Activated naive CD8-positive, alpha-beta T cell treated with anti-CD3 and anti-CD28 coated beads for 36 hours (primary cell): ENCODE data around the gene IFT80. TPM values are rescaled to one million over a fixed set of nuclear protein-coding genes. Genes with fewer than 3 reads are reported as not detected.
"Not testable (repeated sequence)": the region's sequence is repeated elsewhere in the genome, so short reads cannot be mapped to it uniquely, and the experiment has no call there.

ENCODE experiments used
- DNase-seq: peaks from one replicate; pipeline ENCODE4 v3.0.0; 2021
- H3K27ac Mint-ChIP-seq: one replicate; pipeline ENCODE4 v1.8.0; 2022; ENCODE audit warnings: mild to moderate bottlenecking, moderate library complexity, mixed read lengths
- H3K27me3 Mint-ChIP-seq: one replicate; pipeline ENCODE4 v1.8.0; 2022; ENCODE audit warnings: mild to moderate bottlenecking, mixed read lengths
- H3K36me3 Mint-ChIP-seq: one replicate; pipeline ENCODE4 v1.8.0; 2021; ENCODE audit warnings: mild to moderate bottlenecking, mixed read lengths
- H3K4me1 Mint-ChIP-seq: one replicate; pipeline ENCODE4 v1.8.0; 2021; ENCODE audit warnings: mixed read lengths
- H3K4me3 Mint-ChIP-seq: one replicate; pipeline ENCODE4 v1.8.0; 2022; ENCODE audit warnings: mild to moderate bottlenecking, moderate library complexity, mixed read lengths
- H3K9me3 Mint-ChIP-seq: one replicate; pipeline ENCODE4 v1.8.0; 2022; ENCODE audit warnings: mixed read lengths
- total RNA-seq, 2 experiments: library from RNA; stranded (reverse); gene quantifications; one replicate each; pipeline ENCODE4 v1.2.3, GENCODE V29; 2021

IFT80 gene
- total RNA-seq, 2 experiments from 2014 or later, result 11.2 to 12.2 TPM

DNA sequence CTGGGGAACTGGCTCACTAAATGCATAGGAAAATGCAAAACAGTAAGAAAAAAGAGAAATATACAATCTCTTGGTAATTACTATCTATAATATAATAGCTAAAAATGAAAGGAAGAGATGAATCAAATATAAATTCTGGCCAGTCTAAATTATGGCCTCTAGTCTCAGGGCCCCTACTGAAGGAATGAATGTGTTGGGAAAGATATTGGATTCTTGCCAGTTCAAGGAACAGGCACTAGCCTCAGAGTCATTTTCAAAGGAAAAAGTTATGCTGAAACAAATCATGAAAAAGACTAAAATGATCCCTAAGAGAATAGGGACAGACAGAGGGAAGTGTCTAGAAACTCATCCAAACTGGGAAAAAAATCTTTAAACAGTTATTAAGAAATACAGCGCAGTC, 111.4 kb downstream of the IFT80 start:
- peaks cover 8% of the 10 kb centered on the region for H3K36me3 Mint-ChIP-seq
- H3K27ac Mint-ChIP-seq, result no peak overlapping the region
- H3K4me1 Mint-ChIP-seq, result no peaks in the 10 kb centered on the region
- no peak for DNase-seq
- no peak overlapping the region for H3K4me3 Mint-ChIP-seq
- H3K27me3 Mint-ChIP-seq, result no peaks in the 10 kb centered on the region
- H3K9me3 Mint-ChIP-seq, result no peaks in the 10 kb centered on the region

GRCh38 chr3:160286231-160286630, 112.8 kb downstream of the IFT80 start:
- no peaks in the 10 kb centered on the region for H3K9me3 Mint-ChIP-seq
- no peaks in the 10 kb centered on the region for H3K27me3 Mint-ChIP-seq
- DNase-seq, result no peak
- no peak overlapping the region for H3K4me3 Mint-ChIP-seq
- H3K27ac Mint-ChIP-seq, result no peak overlapping the region
- no peaks in the 10 kb centered on the region for H3K4me1 Mint-ChIP-seq
- H3K36me3 Mint-ChIP-seq, result peaks cover 6% of the 10 kb centered on the region

DNA sequence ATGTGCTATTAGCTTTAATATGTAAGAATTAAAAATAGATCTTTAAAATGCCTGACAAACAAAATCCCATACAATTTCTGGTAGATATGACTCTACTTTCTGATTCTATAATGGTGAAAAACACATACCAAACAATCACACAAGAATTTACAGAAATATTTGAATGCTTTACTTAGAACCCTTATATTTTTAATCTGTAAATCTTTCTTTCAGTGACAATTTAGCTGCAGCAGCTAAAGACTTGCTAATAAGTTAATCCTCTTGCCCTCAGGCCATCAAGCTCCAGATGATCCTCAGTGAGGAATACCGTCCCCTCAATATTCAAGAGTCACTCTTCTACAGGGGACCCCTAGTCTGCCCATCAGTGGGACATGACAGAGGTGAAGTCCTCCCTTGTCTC, 118.2 kb downstream of the IFT80 start:
- Mint-ChIP-seq H3K4me1 (no peaks in the 10 kb centered on the region), H3K9me3 (no peaks in the 10 kb centered on the region), H3K27ac (no peak overlapping the region), H3K36me3 (peaks cover 9% of the 10 kb centered on the region), H3K27me3 (no peaks in the 10 kb centered on the region), H3K4me3 (no peak overlapping the region)
- no peak for DNase-seq

DNA sequence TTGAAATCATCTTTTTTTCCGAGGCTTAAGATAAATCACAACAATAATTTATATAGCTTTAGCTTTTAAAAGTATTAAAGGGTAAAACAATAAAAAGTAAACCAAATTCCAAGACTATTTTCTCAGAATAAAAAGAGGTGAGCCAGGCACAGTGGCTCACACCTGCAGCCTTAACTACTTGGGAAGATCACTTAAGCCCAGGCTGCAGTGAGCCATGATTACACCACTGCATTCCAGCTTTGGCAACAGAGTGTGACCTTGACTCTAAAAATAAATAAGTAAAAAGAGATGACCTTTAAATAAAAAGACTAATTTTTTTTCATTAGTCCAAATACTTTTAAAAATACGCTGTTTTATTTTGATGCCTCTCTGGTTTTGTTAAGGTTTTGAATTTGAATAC, 119.4 kb downstream of the IFT80 start:
- Mint-ChIP-seq H3K36me3 (peaks cover 9% of the 10 kb centered on the region), H3K27ac (no peak overlapping the region)

DNA sequence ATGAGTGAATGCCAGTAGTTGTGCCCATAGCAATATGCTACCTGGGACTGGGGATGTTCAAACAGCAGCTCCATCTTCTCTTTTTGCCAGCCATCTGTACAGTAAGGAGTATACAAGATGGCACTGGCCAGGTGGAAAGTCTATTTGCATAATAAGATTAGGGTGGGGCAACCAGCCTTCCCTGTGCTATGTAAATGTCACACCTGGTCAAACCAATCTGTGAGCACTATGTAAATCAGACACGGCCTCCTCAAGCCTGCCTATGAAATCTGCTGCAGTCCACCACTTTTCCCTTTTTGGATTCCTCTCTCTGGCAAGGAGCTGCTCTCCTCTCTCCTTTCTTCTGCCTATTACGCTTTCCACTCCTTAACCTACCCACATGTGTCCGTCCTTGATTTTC, 120.8 kb downstream of the IFT80 start:
- no peaks in the 10 kb centered on the region for H3K4me1 Mint-ChIP-seq
- H3K27ac Mint-ChIP-seq, result no peak overlapping the region
- no peak overlapping the region for H3K4me3 Mint-ChIP-seq
- H3K27me3 Mint-ChIP-seq, result no peaks in the 10 kb centered on the region
- no peaks in the 10 kb centered on the region for H3K9me3 Mint-ChIP-seq
- no peak for DNase-seq
- peaks cover 11% of the 10 kb centered on the region for H3K36me3 Mint-ChIP-seq

More for the DNA sequence above, 119.4 kb downstream of the IFT80 start:
- H3K9me3 Mint-ChIP-seq, result no peaks in the 10 kb centered on the region
- DNase-seq, result no peak
- no peak overlapping the region for H3K4me3 Mint-ChIP-seq
- no peaks in the 10 kb centered on the region for H3K4me1 Mint-ChIP-seq
- no peaks in the 10 kb centered on the region for H3K27me3 Mint-ChIP-seq

DNA sequence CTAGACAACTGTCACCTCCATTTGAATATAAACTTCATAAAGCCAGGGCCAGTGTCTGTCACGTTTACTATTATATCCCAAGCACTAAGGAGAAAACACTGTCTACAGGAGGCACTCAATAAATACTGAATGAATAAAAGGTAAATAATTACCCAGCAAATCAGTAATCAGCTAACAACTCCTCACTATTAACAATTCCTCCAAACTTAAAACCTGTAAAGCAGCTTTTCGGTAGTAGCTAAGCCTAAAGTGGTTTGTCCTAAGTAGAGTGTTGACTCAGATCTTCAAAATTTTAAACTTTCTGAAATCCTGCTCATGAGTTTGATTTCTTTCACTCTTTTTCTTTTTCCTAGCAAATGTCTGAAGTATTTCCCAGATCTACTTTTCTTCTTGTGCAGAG, 133.9 kb downstream of the IFT80 start:
- Mint-ChIP-seq H3K4me1 (no peaks in the 10 kb centered on the region), H3K4me3 (no peak overlapping the region), H3K27ac (no peak overlapping the region)

DNA sequence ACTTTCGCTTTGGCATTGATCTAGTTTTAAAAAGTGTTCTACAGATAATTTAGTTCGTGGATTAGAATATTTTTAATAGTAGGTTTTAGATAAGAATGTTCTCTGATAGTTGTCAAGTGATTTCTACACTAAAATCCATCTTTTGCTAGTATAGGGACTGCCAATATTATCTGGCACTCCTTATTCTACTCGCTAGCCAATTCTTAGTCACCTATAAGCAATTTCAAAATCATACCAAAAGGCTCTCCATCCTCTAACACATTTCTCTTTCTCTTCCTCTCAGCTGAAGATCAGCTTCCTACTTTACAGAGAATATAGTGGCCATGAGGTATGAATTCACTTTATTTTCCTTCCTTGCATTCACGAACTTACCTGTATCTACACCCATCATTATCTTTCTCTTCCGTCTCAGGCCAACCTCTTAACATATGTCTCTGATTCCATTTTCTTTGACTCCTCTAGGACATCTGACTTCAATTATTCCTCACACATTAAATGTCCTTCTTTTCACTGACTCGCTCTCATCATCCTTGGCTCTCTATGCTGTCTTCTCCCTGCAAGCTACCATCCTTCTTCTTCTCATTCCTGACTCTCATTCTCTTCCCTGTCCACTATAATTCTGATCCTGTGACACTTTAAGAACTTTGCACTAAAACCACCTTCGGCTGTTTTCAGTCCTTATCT, 138.3 kb downstream of the IFT80 start:
- H3K9me3 Mint-ChIP-seq, result no peaks in the 10 kb centered on the region
- no peak overlapping the region for H3K27ac Mint-ChIP-seq
- H3K36me3 Mint-ChIP-seq, result peaks cover 8% of the 10 kb centered on the region
- H3K4me3 Mint-ChIP-seq, result no peak overlapping the region
- no peaks in the 10 kb centered on the region for H3K4me1 Mint-ChIP-seq
- DNase-seq, result no peak
- no peaks in the 10 kb centered on the region for H3K27me3 Mint-ChIP-seq

More for the DNA sequence above, 133.9 kb downstream of the IFT80 start:
- Mint-ChIP-seq H3K36me3 (peaks cover 2% of the 10 kb centered on the region), H3K9me3 (no peaks in the 10 kb centered on the region), H3K27me3 (no peaks in the 10 kb centered on the region)
- DNase-seq, result no peak

DNA sequence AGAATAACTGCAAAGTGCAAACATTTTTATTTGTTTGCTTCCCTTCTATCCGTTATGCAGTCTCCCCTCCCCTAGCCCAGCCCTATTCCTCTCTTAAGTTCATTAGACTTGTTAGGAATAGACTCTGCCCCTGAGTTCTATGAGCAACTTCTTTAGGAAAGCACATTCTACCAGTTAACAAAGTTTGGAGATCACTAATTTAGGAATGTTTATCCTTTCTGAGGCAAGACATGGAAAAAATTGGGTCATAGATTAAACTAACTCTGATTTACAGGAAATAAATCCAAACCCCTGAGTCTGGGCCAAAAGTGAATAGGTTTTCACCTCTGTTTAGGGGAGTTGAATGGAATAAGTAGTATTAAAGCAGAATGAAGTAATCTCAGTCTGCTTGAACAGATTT, 139.4 kb downstream of the IFT80 start:
- no peak for DNase-seq
- no peaks in the 10 kb centered on the region for H3K9me3 Mint-ChIP-seq
- no peak overlapping the region for H3K27ac Mint-ChIP-seq
- peaks cover 8% of the 10 kb centered on the region for H3K36me3 Mint-ChIP-seq
- no peaks in the 10 kb centered on the region for H3K4me1 Mint-ChIP-seq
- no peaks in the 10 kb centered on the region for H3K27me3 Mint-ChIP-seq
- H3K4me3 Mint-ChIP-seq, result no peak overlapping the region

DNA sequence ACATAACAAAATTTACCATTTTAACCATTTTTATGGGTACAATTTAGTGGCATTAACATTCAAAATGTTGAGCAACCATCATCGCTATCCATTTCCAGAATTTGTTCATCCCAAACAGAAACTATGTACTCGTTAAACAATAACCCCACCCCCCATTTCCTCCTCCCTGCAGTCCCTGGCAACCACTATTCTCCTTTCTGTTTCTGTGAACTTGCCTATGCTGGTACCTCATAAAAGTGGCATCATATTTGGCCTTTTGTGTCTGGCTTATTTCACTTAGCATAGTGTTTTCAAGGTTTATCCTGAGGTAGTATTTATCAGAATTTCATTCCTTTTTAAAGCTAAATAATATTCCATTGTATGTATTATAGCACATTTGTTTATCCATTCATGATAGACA, 141.4 kb downstream of the IFT80 start:
- H3K27me3 Mint-ChIP-seq, result no peaks in the 10 kb centered on the region
- no peak overlapping the region for H3K27ac Mint-ChIP-seq
- H3K36me3 Mint-ChIP-seq, result peaks cover 8% of the 10 kb centered on the region
- H3K4me3 Mint-ChIP-seq, result no peak overlapping the region
- H3K9me3 Mint-ChIP-seq, result no peaks in the 10 kb centered on the region
- DNase-seq, result no peak
- H3K4me1 Mint-ChIP-seq, result no peaks in the 10 kb centered on the region

- Mint-ChIP-seq H3K27ac (no peak overlapping the region), H3K36me3 (no peaks in the 10 kb centered on the region), H3K4me1 (no peaks in the 10 kb centered on the region), H3K27me3 (no peaks in the 10 kb centered on the region), H3K4me3 (no peak overlapping the region), H3K9me3 (no peaks in the 10 kb centered on the region)
- DNase-seq, result no peak
These were observed 145.7 kb downstream of the IFT80 start for GRCh38 chr3:160253298-160253697.

- no peaks in the 10 kb centered on the region for H3K36me3 Mint-ChIP-seq
- H3K27ac Mint-ChIP-seq, result no peak overlapping the region
- no peaks in the 10 kb centered on the region for H3K4me1 Mint-ChIP-seq
- no peak for DNase-seq
- peaks cover 8% of the 10 kb centered on the region for H3K27me3 Mint-ChIP-seq
- H3K9me3 Mint-ChIP-seq, result peaks cover 2% of the 10 kb centered on the region
- no peak overlapping the region for H3K4me3 Mint-ChIP-seq
These were observed 151.3 kb downstream of the IFT80 start for GRCh38 chr3:160247766-160248165.

GRCh38 chr3:160245261-160245800, 153.7 kb downstream of the IFT80 start:
- H3K4me3 Mint-ChIP-seq, result no peak overlapping the region

DNA sequence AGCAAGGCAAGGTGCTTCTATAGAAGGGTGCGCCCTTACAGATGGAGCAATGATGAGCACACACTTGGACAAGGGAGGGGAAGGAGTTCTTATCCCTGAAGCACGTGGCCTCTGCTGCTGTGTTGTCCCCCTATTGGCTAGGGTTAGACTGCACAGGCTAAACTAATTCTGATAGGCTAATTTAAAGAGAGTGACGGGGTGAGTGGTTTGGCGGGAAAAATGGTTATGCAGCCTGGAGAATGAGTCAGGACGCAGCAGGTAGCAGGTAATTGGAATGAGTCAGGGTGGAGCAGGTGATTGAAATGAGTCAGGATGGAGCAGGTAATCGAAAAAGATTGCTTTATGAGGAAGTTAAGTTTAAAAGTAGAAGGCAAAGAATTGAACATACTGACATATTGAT, 158.3 kb downstream of the IFT80 start:
- not testable (repeated sequence) for H3K9me3 Mint-ChIP-seq, H3K27ac Mint-ChIP-seq, H3K36me3 Mint-ChIP-seq, H3K4me1 Mint-ChIP-seq, DNase-seq, H3K4me3 Mint-ChIP-seq
- peaks cover 24% of the 10 kb centered on the region for H3K27me3 Mint-ChIP-seq

More at GRCh38 chr3:160245261-160245800, 153.7 kb downstream of the IFT80 start:
- H3K36me3 Mint-ChIP-seq, result no peaks in the 10 kb centered on the region
- no peaks in the 10 kb centered on the region for H3K4me1 Mint-ChIP-seq
- peak overlapping the region; percentile 30 for H3K27ac Mint-ChIP-seq
- H3K9me3 Mint-ChIP-seq, result peaks cover 2% of the 10 kb centered on the region
- peaks cover 8% of the 10 kb centered on the region for H3K27me3 Mint-ChIP-seq
- no peak for DNase-seq

DNA sequence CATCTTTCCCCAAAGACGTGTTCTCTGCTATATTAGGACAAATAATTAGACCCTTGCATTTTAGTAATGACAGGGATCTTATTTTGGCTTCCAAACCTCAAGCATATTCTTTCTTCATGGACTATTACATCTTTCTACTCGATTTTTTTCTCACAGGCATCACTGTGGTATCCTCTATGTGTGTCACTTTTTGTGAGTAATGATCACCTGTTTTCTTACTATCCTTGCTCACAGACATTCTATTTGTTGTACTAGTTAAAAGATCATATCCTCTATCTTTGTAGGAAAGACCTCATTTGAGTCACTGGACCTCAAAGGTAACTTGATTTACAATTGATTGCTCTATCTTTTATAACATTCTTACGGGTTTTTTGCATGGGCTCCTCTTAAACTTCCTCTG, 167.0 kb downstream of the IFT80 start:
- Mint-ChIP-seq H3K27me3 (peaks cover 39% of the 10 kb centered on the region), H3K4me3 (no peak overlapping the region)

GRCh38 chr3:160227419-160227818, 171.6 kb downstream of the IFT80 start:
- no peak for DNase-seq
- no peak overlapping the region for H3K27ac Mint-ChIP-seq
- H3K9me3 Mint-ChIP-seq, result no peaks in the 10 kb centered on the region
- no peaks in the 10 kb centered on the region for H3K36me3 Mint-ChIP-seq
- H3K27me3 Mint-ChIP-seq, result peaks cover 62% of the 10 kb centered on the region
- peaks cover 10% of the 10 kb centered on the region for H3K4me1 Mint-ChIP-seq
- no peak overlapping the region for H3K4me3 Mint-ChIP-seq

More for the DNA sequence above, 167.0 kb downstream of the IFT80 start:
- no peak overlapping the region for H3K27ac Mint-ChIP-seq
- H3K4me1 Mint-ChIP-seq, result no peaks in the 10 kb centered on the region
- no peaks in the 10 kb centered on the region for H3K9me3 Mint-ChIP-seq
- H3K36me3 Mint-ChIP-seq, result no peaks in the 10 kb centered on the region
- no peak for DNase-seq
